CD14-positive monocyte (primary cell): ENCODE measurements around the gene NDUFS6. TPM values are rescaled to one million over a fixed set of nuclear protein-coding genes. Genes with fewer than 3 reads are reported as not detected.

ENCODE experiments used
- DNase-seq, 3 donors: peaks; one replicate each; pipeline ENCODE4 v3.0.0-alpha.2; 2011 to 2022
- H2AFZ ChIP-seq: 2 replicates; pipeline ENCODE4 v1.6.0; 2012; ENCODE audit warnings: mild to moderate bottlenecking, low read depth, low read length, inconsistent platforms; ENCODE audit not compliant: insufficient read depth, poor library complexity, severe bottlenecking
- H3K27ac ChIP-seq, 2 donors: 1 replicate in 1 of 2; 2 replicates in 1 of 2; pipeline ENCODE4 v1.5.1; 2012 to 2013; ENCODE audit warnings: low read length in 2 of 2, control low read depth in 1 of 2, inconsistent platforms in 1 of 2, low read depth in 1 of 2, mild to moderate bottlenecking in 1 of 2
- H3K27me3 ChIP-seq, 2 donors: one replicate each; pipeline versions ENCODE4 v1.6.0 to v1.6.1; 2011 to 2013; ENCODE audit warnings: low read length in 2 of 2; ENCODE audit not compliant: control insufficient read depth in 2 of 2, insufficient read depth in 2 of 2
- H3K36me3 ChIP-seq, 2 donors: replicated peaks in 1 of 2; 1 replicate in 1 of 2; 2 replicates in 1 of 2; pipeline versions ENCODE4 v1.5.1 to v1.6.1; 2012 to 2013; ENCODE audit warnings: low read length in 2 of 2, control low read depth in 1 of 2, inconsistent platforms in 1 of 2, mild to moderate bottlenecking in 1 of 2; ENCODE audit not compliant: insufficient read depth in 2 of 2, control insufficient read depth in 1 of 2
- H3K4me1 ChIP-seq, 2 donors: 1 replicate in 1 of 2; 2 replicates in 1 of 2; pipeline versions ENCODE4 v1.5.1 to v1.6.1; 2012 to 2013; ENCODE audit warnings: low read length in 2 of 2, control low read depth in 1 of 2, inconsistent platforms in 1 of 2, mild to moderate bottlenecking in 1 of 2, moderate library complexity in 1 of 2; ENCODE audit not compliant: insufficient read depth in 2 of 2, control insufficient read depth in 1 of 2
- H3K4me2 ChIP-seq: replicated peaks from 2 replicates; pipeline ENCODE3; 2012; ENCODE audit warnings: low read length, moderate library complexity, mild to moderate bottlenecking; ENCODE audit not compliant: poor library complexity, severe bottlenecking; ENCODE audit errors: extremely low read depth
- H3K4me3 ChIP-seq, 3 experiments: fragments of 200-600 bp in 1 of 3; sonication (generic) in 1 of 3; replicated peaks in 1 of 3; 1 replicate in 2 of 3; 2 replicates in 1 of 3; pipeline ENCODE4 v1.5.1; 2011 to 2013; ENCODE audit warnings: low read length in 3 of 3, mild to moderate bottlenecking in 3 of 3, control low read depth in 2 of 3, low read depth in 2 of 3, inconsistent platforms in 1 of 3, moderate library complexity in 1 of 3
- H3K79me2 ChIP-seq: 2 replicates; pipeline ENCODE4 v1.6.0; 2012; ENCODE audit warnings: mild to moderate bottlenecking, control low read depth, inconsistent platforms, low read length, moderate library complexity; ENCODE audit not compliant: insufficient read depth
- H3K9ac ChIP-seq: 2 replicates; pipeline ENCODE4 v1.6.0; 2017; ENCODE audit warnings: low read length, mild to moderate bottlenecking; ENCODE audit not compliant: insufficient read depth, poor library complexity, severe bottlenecking
- H3K9me3 ChIP-seq, 2 donors: replicated peaks in 1 of 2; 1 replicate in 1 of 2; 2 replicates in 1 of 2; pipeline versions ENCODE4 v1.5.1 to v1.6.1; 2012 to 2013; ENCODE audit warnings: low read length in 2 of 2, control low read depth in 1 of 2; ENCODE audit not compliant: control insufficient read depth in 1 of 2, insufficient read depth in 1 of 2
- H4K20me1 ChIP-seq: 2 replicates; pipeline ENCODE4 v1.6.0; 2012; ENCODE audit warnings: mild to moderate bottlenecking, low read length, control low read depth, moderate library complexity; ENCODE audit not compliant: insufficient read depth
- H3K27ac Mint-ChIP-seq, 7 donors: one replicate each; pipeline ENCODE4 v1.8.0; 2020; ENCODE audit warnings: mild to moderate bottlenecking in 7 of 7, mixed read lengths in 7 of 7, moderate library complexity in 6 of 7, inconsistent platforms in 2 of 7
- H3K27me3 Mint-ChIP-seq, 3 donors: one replicate each; pipeline ENCODE4 v1.8.0; 2021 to 2022; ENCODE audit warnings: low read depth in 3 of 3, mild to moderate bottlenecking in 3 of 3, mixed read lengths in 3 of 3, moderate library complexity in 3 of 3, inconsistent platforms in 1 of 3
- H3K36me3 Mint-ChIP-seq, 2 donors: one replicate each; pipeline ENCODE4 v1.8.0; 2020; ENCODE audit warnings: mixed read lengths in 2 of 2, inconsistent platforms in 1 of 2, mild to moderate bottlenecking in 1 of 2
- H3K4me1 Mint-ChIP-seq: one replicate; pipeline ENCODE4 v1.8.0; 2020; ENCODE audit warnings: mild to moderate bottlenecking, mixed read lengths
- H3K4me3 Mint-ChIP-seq, 2 donors: one replicate each; pipeline ENCODE4 v1.8.0; 2020; ENCODE audit warnings: mild to moderate bottlenecking in 2 of 2, mixed read lengths in 2 of 2, moderate library complexity in 1 of 2
- H3K9me3 Mint-ChIP-seq, 7 donors: one replicate each; pipeline ENCODE4 v1.8.0; 2020 to 2022; ENCODE audit warnings: mixed read lengths in 7 of 7, mild to moderate bottlenecking in 6 of 7, moderate library complexity in 6 of 7, inconsistent platforms in 2 of 7
- CTCF ChIP-seq: fragments of 200-600 bp; IDR thresholded peaks from one replicate; pipeline ENCODE4 v1.8.0; 2022; ENCODE audit warnings: antibody characterized with exemption, mild to moderate bottlenecking
- WGBS: methylation state at CpG from one replicate; pipeline ENCODE4 v1.1.5; 2013; ENCODE audit warnings: missing lambda C conversion rate; ENCODE audit not compliant: insufficient coverage; 5-methylcytosine and 5-hydroxymethylcytosine counted together
- intact Hi-C, 2 donors: fragments of 100-400 bp; cut with micrococcal nuclease; formaldehyde crosslinking; loops; one replicate each; pipeline versions ENCODE4 v1.15.0 to v1.15.1; 2023
- polyA plus RNA-seq, 3 donors: library from polyadenylated mRNA; depleted of rRNA in 1 of 3; unstranded in 2 of 3; stranded (reverse) in 1 of 3; fragments of 300-500 nt in 2 of 3; fragments of >200 nt in 1 of 3; fragmentation: Illumina TruSeq in 2 of 3; gene quantifications; 1 replicate in 2 of 3; 2 replicates in 1 of 3; pipeline ENCODE4 v1.2.3, GENCODE V29; 2012 to 2021

NDUFS6 gene
- polyA plus RNA-seq, 3 donors, result 20.5 to 62.3 (median 62.2) TPM

- WGBS, result 87% methylated on average over 13 of the region's 15 CpGs
- Mint-ChIP-seq H3K36me3 (peaks cover 75 to 84% of the 10 kb centered on the region in 2 donors), H3K9me3 (no peaks in the 10 kb centered on the region), H3K4me3 (no peak overlapping the region), H3K27me3 (no peaks in the 10 kb centered on the region), H3K4me1 (peaks cover 13% of the 10 kb centered on the region), H3K27ac (no peak overlapping the region)
- Histone ChIP-seq H2AFZ (no peak overlapping the region), H3K4me1 (peaks cover 5 to 7% of the 10 kb centered on the region in 2 donors), H3K9ac (no peak overlapping the region), H4K20me1 (peaks cover 70% of the 10 kb centered on the region), H3K9me3 (no peaks in the 10 kb centered on the region), H3K4me2 (no peak overlapping the region), H3K79me2 (peaks cover 80% of the 10 kb centered on the region), H3K36me3 (peaks cover 83 to 87% of the 10 kb centered on the region in 2 donors), H3K27ac (no peak overlapping the region), H3K27me3 (no peaks in the 10 kb centered on the region), H3K4me3 (no peak overlapping the region)
- no peak for TF ChIP-seq CTCF
- DNase-seq, result no peak
- intact Hi-C loops, result loop anchor here (10.0 kb wide), 2 partner anchors 911 to 921 kb away; partner anchors contain the start of genes BRD9 (in 1 of the 2) and TRIP13 (in 1 of the 2)
Observed at GRCh38 chr5:1806199-1806598, 5.0 kb downstream of the NDUFS6 start.

- 89% methylated on average over 16 of the region's 16 CpGs for WGBS
- no peaks in the 10 kb centered on the region for H3K27me3 Mint-ChIP-seq
- H3K9me3 Mint-ChIP-seq, result no peaks in the 10 kb centered on the region
- H3K79me2 ChIP-seq, result peaks cover 72% of the 10 kb centered on the region
- H3K4me1 ChIP-seq, result peaks cover 1 to 2% of the 10 kb centered on the region in 2 donors
- no peak for DNase-seq
- H3K9me3 ChIP-seq, result no peaks in the 10 kb centered on the region
- H3K4me3 Mint-ChIP-seq, result no peak overlapping the region
- peaks cover 90 to 94% of the 10 kb centered on the region in 2 donors for H3K36me3 ChIP-seq
- H3K27ac Mint-ChIP-seq, result peak overlapping the region in 3 of 7 donors; percentile 3 to 21 (median 7)
- TF ChIP-seq CTCF, result no peak
- no peak overlapping the region for H3K4me2 ChIP-seq
- no peaks in the 10 kb centered on the region for H3K27me3 ChIP-seq
- H3K4me1 Mint-ChIP-seq, result peaks cover 10% of the 10 kb centered on the region
- H3K36me3 Mint-ChIP-seq, result peaks cover 83 to 92% of the 10 kb centered on the region in 2 donors
- intact Hi-C loops, result loop anchor here (10.0 kb wide), 2 partner anchors 912 to 922 kb away; partner anchors contain the start of genes BRD9 (in 1 of the 2) and TRIP13 (in 1 of the 2)
- H4K20me1 ChIP-seq, result peaks cover 76% of the 10 kb centered on the region
- H3K27ac ChIP-seq, result no peak overlapping the region
- no peak overlapping the region for H3K9ac ChIP-seq
- H2AFZ ChIP-seq, result no peak overlapping the region
- H3K4me3 ChIP-seq, result no peak overlapping the region
Observed at GRCh38 chr5:1806974-1807373, 5.8 kb downstream of the NDUFS6 start.
